Endothelial cell of umbilical vein (primary cell): Measurements from ENCODE around the gene RPRD2. TPM values are rescaled to one million over a fixed set of nuclear protein-coding genes. Genes with fewer than 3 reads are reported as not detected.

Source experiments
- BruUV-seq: library from RNA; stranded (reverse); fragments of 400-500 nt; replicated peaks from 2 replicates; lab custom pipeline; 2021; lab: Mats Ljungman, UMichigan
- CTCF ChIA-PET: fragments of 300-600, 350-600 bp; sonication (Branson Sonifier 250); formaldehyde crosslinking; loops from one replicate; lab custom pipeline; 2021; ENCODE audit warnings: antibody characterized with exemption, inconsistent platforms; lab: Charles Lee
- POLR2A ChIA-PET: fragments of 300-600, 350-600 bp; sonication (Branson Sonifier 250); formaldehyde crosslinking; loops from one replicate; lab custom pipeline; 2021; ENCODE audit warnings: antibody characterized with exemption, inconsistent platforms; lab: Charles Lee
- DNase-seq: peaks from one replicate; pipeline ENCODE4 v3.0.0-alpha.2; 2011; ENCODE audit warnings: low read depth, low spot score
- FAIRE-seq: peaks from 2 replicates; lab custom pipeline; 2011; peaks lifted over from hg19 to GRCh38; lab: Jason Lieb, UNC
- H2AFZ ChIP-seq: 2 replicates; pipeline ENCODE4 v1.6.0; 2012; ENCODE audit warnings: low read depth, low read length, control low read depth, inconsistent platforms
- H3K27ac ChIP-seq: 2 replicates; pipeline ENCODE4 v1.5.1; 2011; ENCODE audit warnings: low read depth, mild to moderate bottlenecking, control low read depth, low read length, moderate library complexity; ENCODE audit not compliant: insufficient read depth
- H3K27me3 ChIP-seq, 2 experiments: 2 replicates each; pipeline versions ENCODE4 v1.6.0 to v1.6.1; 2011; ENCODE audit warnings: low read length in 2 of 2, mixed read lengths in 1 of 2; ENCODE audit not compliant: control insufficient read depth in 2 of 2, insufficient read depth in 2 of 2
- H3K36me3 ChIP-seq, 2 experiments: 2 replicates in 1 of 2; 3 replicates in 1 of 2; pipeline ENCODE4 v1.5.1; 2011; ENCODE audit warnings: low read length in 2 of 2, mild to moderate bottlenecking in 1 of 2, moderate library complexity in 1 of 2; ENCODE audit not compliant: control insufficient read depth in 2 of 2, insufficient read depth in 2 of 2; ENCODE audit errors: extremely low read depth in 1 of 2
- H3K4me1 ChIP-seq: 3 replicates; pipeline ENCODE4 v1.5.1; 2011; ENCODE audit warnings: mild to moderate bottlenecking, low read length; ENCODE audit not compliant: control insufficient read depth, insufficient read depth; ENCODE audit errors: extremely low read depth
- H3K4me2 ChIP-seq: 2 replicates; pipeline ENCODE4 v1.6.1; 2011; ENCODE audit warnings: low read length, control low read depth, mixed read lengths; ENCODE audit not compliant: insufficient read depth
- H3K4me3 ChIP-seq, 3 experiments: fragments of 200-600 bp in 1 of 3; sonication (generic), shearing (Covaris generic) in 1 of 3; replicated peaks in 1 of 3; 2 replicates each; pipeline ENCODE4 v1.5.1; 2011 to 2016; ENCODE audit warnings: control low read depth in 3 of 3, low read length in 3 of 3, mild to moderate bottlenecking in 2 of 3, inconsistent platforms in 1 of 3, low read depth in 1 of 3, moderate library complexity in 1 of 3; ENCODE audit not compliant: insufficient read depth in 1 of 3
- H3K79me2 ChIP-seq: 2 replicates; pipeline ENCODE4 v1.6.0; 2012; ENCODE audit warnings: low read length, inconsistent platforms; ENCODE audit not compliant: control insufficient read depth, insufficient read depth
- H3K9ac ChIP-seq: replicated peaks from 2 replicates; pipeline ENCODE3; 2011; ENCODE audit warnings: low read length, control low read depth; ENCODE audit not compliant: insufficient read depth; ENCODE audit errors: extremely low read depth
- H3K9me1 ChIP-seq: replicated peaks from 3 replicates; pipeline ENCODE4 v1.6.0; 2011; ENCODE audit warnings: mild to moderate bottlenecking, low read length; ENCODE audit not compliant: control insufficient read depth, insufficient read depth; ENCODE audit errors: extremely low read depth
- H3K9me3 ChIP-seq: replicated peaks from 2 replicates; pipeline ENCODE4 v1.5.1; 2012; ENCODE audit warnings: low read length, inconsistent platforms; ENCODE audit not compliant: control insufficient read depth, insufficient read depth
- H4K20me1 ChIP-seq: replicated peaks from 2 replicates; pipeline ENCODE3; 2011; ENCODE audit warnings: mild to moderate bottlenecking, low read length; ENCODE audit not compliant: control insufficient read depth, insufficient read depth; ENCODE audit errors: extremely low read depth
- EZH2 ChIP-seq: IDR thresholded peaks from 2 replicates; pipeline ENCODE4 v1.6.1; 2012; ENCODE audit warnings: borderline replicate concordance, low read depth, mild to moderate bottlenecking, moderate library complexity, low read length, inconsistent platforms; ENCODE audit not compliant: severe bottlenecking
- FOS ChIP-seq: IDR thresholded peaks from 2 replicates; pipeline ENCODE4 v1.6.1; 2011; ENCODE audit warnings: mild to moderate bottlenecking, low read length, moderate library complexity, borderline replicate concordance; ENCODE audit not compliant: insufficient read depth
- GATA2 ChIP-seq: IDR thresholded peaks from 2 replicates; pipeline ENCODE4 v1.7.0; 2011; ENCODE audit warnings: low read depth, mild to moderate bottlenecking, moderate library complexity, mixed read lengths, low read length; ENCODE audit not compliant: insufficient read length, insufficient read depth
- JUN ChIP-seq: IDR thresholded peaks from 2 replicates; pipeline ENCODE4 v1.6.1; 2011; ENCODE audit warnings: borderline replicate concordance, low read depth; ENCODE audit not compliant: insufficient read length, insufficient read depth
- MYC ChIP-seq: IDR thresholded peaks from one replicate; pipeline ENCODE4 v1.6.1; 2011; ENCODE audit warnings: mild to moderate bottlenecking, low read depth, low read length
- POLR2A ChIP-seq: IDR thresholded peaks from 2 replicates; pipeline ENCODE4 v1.6.1; 2012; ENCODE audit warnings: low read depth, mild to moderate bottlenecking, control low read depth, low read length
- POLR2AphosphoS5 ChIP-seq: IDR thresholded peaks from 2 replicates; pipeline ENCODE4 v1.6.1; 2012; ENCODE audit warnings: low read depth, mild to moderate bottlenecking, control low read depth, low read length, moderate library complexity; ENCODE audit not compliant: insufficient read depth
- dilution Hi-C: fragments of 300-500 bp; cut with MboI; formaldehyde crosslinking; loops from one replicate; pipeline ENCODE4 v1.15.0; 2019; ENCODE audit warnings: low sequenced_read_pairs; ENCODE audit not compliant: extremely low pct_ligation_motif_present
- intact Hi-C: fragments of 100-400 bp; cut with micrococcal nuclease; formaldehyde crosslinking; loops from one replicate; pipeline ENCODE4 v1.10.0; 2022
- polyA plus RNA-seq, 4 experiments: library from polyadenylated mRNA; depleted of rRNA in 3 of 4; stranded (reverse) in 3 of 4; unstranded in 1 of 4; fragments of >200 nt; gene quantifications; 2 replicates each; pipeline versions ENCODE4 v1.2.1 to v1.2.3, GENCODE V29; 2011 to 2012; ENCODE audit warnings: missing spikeins in 1 of 4
- total RNA-seq: library from RNA; stranded (reverse); gene quantifications from 2 replicates; pipeline ENCODE4 v1.2.3, GENCODE V29; 2021
- TF ChIP-seq, protein P1 (sequence below), 2 donors: IDR thresholded peaks; 1 replicate in 1 of 2; 2 replicates in 1 of 2; pipeline ENCODE4 v1.5.1; 2011; ENCODE audit warnings: low read length in 2 of 2, mild to moderate bottlenecking in 2 of 2, moderate library complexity in 2 of 2, control low read depth in 1 of 2, inconsistent platforms in 1 of 2, low read depth in 1 of 2; ENCODE audit not compliant: insufficient read depth in 1 of 2; ENCODE audit errors: extremely low read depth in 1 of 2
- TF ChIP-seq, protein P2 (sequence below): IDR thresholded peaks from 2 replicates; pipeline ENCODE4 v1.6.1; 2011; ENCODE audit not compliant: insufficient read depth, insufficient read length

Gene RPRD2
- total and polyA plus RNA-seq, 2 donors (not counting 3 experiments of a cell fraction or from before 2014, with no cell fraction given): 12.9 to 23.9 TPM

DNA sequence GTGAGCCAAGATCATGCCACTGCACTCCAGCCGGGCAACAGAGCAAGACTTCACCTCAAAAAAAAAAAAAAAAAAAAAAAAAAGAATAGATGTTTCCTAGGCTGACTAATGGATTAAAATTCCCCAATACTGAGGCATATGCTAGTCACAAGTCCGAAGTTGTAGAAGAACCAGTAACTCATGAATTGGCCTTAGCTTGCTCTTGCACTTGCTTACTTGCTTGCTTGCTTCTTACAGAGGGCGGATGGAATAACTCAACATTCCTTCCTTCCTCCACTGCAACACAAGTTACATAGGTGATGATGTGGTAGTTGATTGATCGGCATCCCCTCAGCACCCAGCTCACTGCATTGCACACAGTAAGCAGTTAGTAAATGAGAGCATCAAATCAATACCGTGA, 120.5 kb downstream of the RPRD2 start:
- intact Hi-C loops (no loop called here), dilution Hi-C loops (no loop called here)
- no peak overlapping the region for H3K9ac ChIP-seq
- H4K20me1 ChIP-seq: no peaks in the 10 kb centered on the region
- FAIRE-seq (no peak), DNase-seq (no peak)
- H3K27ac ChIP-seq: no peak overlapping the region
- H3K9me1 ChIP-seq: no peaks in the 10 kb centered on the region
- ChIA-PET POLR2A (no interaction called here), CTCF (no interaction called here)
- no peaks in the 10 kb centered on the region for H3K79me2 ChIP-seq
- H3K36me3 ChIP-seq: no peaks in the 10 kb centered on the region
- TF ChIP-seq, protein P1, sequence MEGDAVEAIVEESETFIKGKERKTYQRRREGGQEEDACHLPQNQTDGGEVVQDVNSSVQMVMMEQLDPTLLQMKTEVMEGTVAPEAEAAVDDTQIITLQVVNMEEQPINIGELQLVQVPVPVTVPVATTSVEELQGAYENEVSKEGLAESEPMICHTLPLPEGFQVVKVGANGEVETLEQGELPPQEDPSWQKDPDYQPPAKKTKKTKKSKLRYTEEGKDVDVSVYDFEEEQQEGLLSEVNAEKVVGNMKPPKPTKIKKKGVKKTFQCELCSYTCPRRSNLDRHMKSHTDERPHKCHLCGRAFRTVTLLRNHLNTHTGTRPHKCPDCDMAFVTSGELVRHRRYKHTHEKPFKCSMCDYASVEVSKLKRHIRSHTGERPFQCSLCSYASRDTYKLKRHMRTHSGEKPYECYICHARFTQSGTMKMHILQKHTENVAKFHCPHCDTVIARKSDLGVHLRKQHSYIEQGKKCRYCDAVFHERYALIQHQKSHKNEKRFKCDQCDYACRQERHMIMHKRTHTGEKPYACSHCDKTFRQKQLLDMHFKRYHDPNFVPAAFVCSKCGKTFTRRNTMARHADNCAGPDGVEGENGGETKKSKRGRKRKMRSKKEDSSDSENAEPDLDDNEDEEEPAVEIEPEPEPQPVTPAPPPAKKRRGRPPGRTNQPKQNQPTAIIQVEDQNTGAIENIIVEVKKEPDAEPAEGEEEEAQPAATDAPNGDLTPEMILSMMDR (IDR thresholded peaks at IDR 0.05; ENCODE audit: extremely low read depth in 1 of 2, insufficient read depth in 1 of 2, low read depth in 1 of 2, low read length in 2 of 2): no peak
- no peak for TF ChIP-seq GATA2
- no peak for TF ChIP-seq EZH2
- H2AFZ ChIP-seq: no peak overlapping the region
- H3K27me3 ChIP-seq: no peaks in the 10 kb centered on the region
- H3K9me3 ChIP-seq: no peaks in the 10 kb centered on the region
- BruUV-seq: no TSS peak
- peaks cover 7% of the 10 kb centered on the region for H3K4me1 ChIP-seq
- no peak overlapping the region for H3K4me2 ChIP-seq
- no peak overlapping the region for H3K4me3 ChIP-seq

DNA sequence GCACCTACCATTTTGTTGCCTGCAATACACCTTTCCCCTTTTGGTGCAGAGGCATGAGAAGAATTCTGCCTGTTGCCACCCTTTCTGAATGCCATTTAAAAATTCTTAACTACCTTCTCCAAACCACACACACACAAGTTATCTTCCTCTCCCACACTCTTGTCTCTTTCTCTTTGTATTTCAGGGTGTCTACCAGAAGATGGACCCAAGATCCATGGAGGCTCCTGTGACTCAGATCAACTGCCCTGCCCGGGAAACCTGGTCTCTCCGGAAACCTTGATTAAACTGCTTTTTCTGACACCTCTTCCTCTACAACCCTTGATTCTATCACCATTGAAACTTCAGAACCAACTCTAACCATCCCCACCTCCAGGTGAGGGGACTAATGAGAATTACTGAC, 120.9 kb downstream of the RPRD2 start:
- Histone ChIP-seq H3K27ac (no peak overlapping the region), H3K4me3 (no peak overlapping the region), H3K9ac (no peak overlapping the region), H2AFZ (peak overlapping the region; percentile 68), H4K20me1 (no peaks in the 10 kb centered on the region), H3K4me2 (no peak overlapping the region), H3K9me1 (no peaks in the 10 kb centered on the region), H3K36me3 (no peaks in the 10 kb centered on the region), H3K79me2 (no peaks in the 10 kb centered on the region), H3K9me3 (no peaks in the 10 kb centered on the region), H3K4me1 (peaks cover 7% of the 10 kb centered on the region), H3K27me3 (no peaks in the 10 kb centered on the region)
- FAIRE-seq: no peak
- TF ChIP-seq JUN (no peak), EZH2 (no peak), POLR2A (no peak), POLR2AphosphoS5 (no peak), GATA2 (no peak), FOS (no peak), MYC (no peak)
- TF ChIP-seq, protein P2, sequence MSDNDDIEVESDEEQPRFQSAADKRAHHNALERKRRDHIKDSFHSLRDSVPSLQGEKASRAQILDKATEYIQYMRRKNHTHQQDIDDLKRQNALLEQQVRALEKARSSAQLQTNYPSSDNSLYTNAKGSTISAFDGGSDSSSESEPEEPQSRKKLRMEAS: no peak
- TF ChIP-seq, protein P1 (IDR thresholded peaks at IDR 0.05; ENCODE audit: extremely low read depth in 1 of 2, insufficient read depth in 1 of 2, low read depth in 1 of 2, low read length in 2 of 2): no peak
- POLR2A ChIA-PET: no interaction called here
- dilution Hi-C loops (no loop called here), intact Hi-C loops (no loop called here)
- BruUV-seq: no TSS peak
- CTCF ChIA-PET: interaction anchor here (1.4 kb wide), 1 partner anchor 10 kb away, joined by 3 read pairs; no protein-coding TSS in a partner anchor
- DNase-seq: no peak
